ENCODE results near the gene ERCC6.

- TF ChIP-seq CEBPB (IDR thresholded peaks at IDR 0.05) (no peak), REST (IDR thresholded peaks at IDR 0.05; ENCODE audit: low read depth) (no peak), RAD21 (IDR thresholded peaks at IDR 0.05; ENCODE audit: low read depth) (no peak), YY1 (IDR thresholded peaks at IDR 0.05; ENCODE audit: low read depth) (no peak), ZBTB7A (IDR thresholded peaks at IDR 0.05; ENCODE audit: low read depth) (no peak), EP300 (IDR thresholded peaks at IDR 0.05; ENCODE audit: borderline replicate concordance) (no peak), EGR1 (IDR thresholded peaks at IDR 0.05) (no peak), USF1 (IDR thresholded peaks at IDR 0.05) (no peak), NFIC (IDR thresholded peaks at IDR 0.05) (peak; percentile 14; the same call in 1 of the 2 replicates), TCF12 (IDR thresholded peaks at IDR 0.05; ENCODE audit: low read depth) (no peak), TEAD4 (IDR thresholded peaks at IDR 0.05) (no peak), TAF1 (IDR thresholded peaks at IDR 0.05; ENCODE audit: low read depth) (no peak), CREB1 (IDR thresholded peaks at IDR 0.05; ENCODE audit: low read depth) (no peak)
Observed at GRCh38 chr10:49502358-49502757, 36.6 kb downstream of the ERCC6 start.

All from Ishikawa (cell line).